Psoas muscle (tissue), 8 donors: ENCODE data around the gene ROBO1. TPM values are rescaled to one million over a fixed set of nuclear protein-coding genes. Genes with fewer than 3 reads are reported as not detected.

ENCODE experiments used
- ATAC-seq, 4 donors: fragments of 200-7000 bp; cut with Tn5 transposase; one replicate each; pipeline ENCODE4 v1.9.1; 2020; ENCODE audit warnings: moderate library complexity in 3 of 4, mild to moderate bottlenecking in 2 of 4
- DNase-seq, 2 donors: peaks; one replicate each; pipeline ENCODE4 v3.0.0-alpha.2; 2020
- H3K27ac ChIP-seq: fragments of 200-600 bp; one replicate; pipeline ENCODE4 v1.8.0; 2022
- H3K27me3 ChIP-seq, 3 donors: fragments of 200-600 bp in 1 of 3; one replicate each; pipeline versions ENCODE4 v1.6.1 to v1.8.0; 2013 to 2022; ENCODE audit warnings: low read length in 2 of 3, mild to moderate bottlenecking in 2 of 3, moderate library complexity in 1 of 3; ENCODE audit not compliant: insufficient read depth in 3 of 3
- H3K36me3 ChIP-seq, 2 donors: fragments of 200-600 bp in 1 of 2; one replicate each; pipeline versions ENCODE4 v1.6.1 to v1.8.0; 2013 to 2022; ENCODE audit warnings: low read depth in 1 of 2, mild to moderate bottlenecking in 1 of 2, moderate library complexity in 1 of 2; ENCODE audit not compliant: insufficient read depth in 1 of 2
- H3K4me1 ChIP-seq: fragments of 200-600 bp; one replicate; pipeline ENCODE4 v1.8.0; 2022
- H3K4me3 ChIP-seq: fragments of 200-600 bp; one replicate; pipeline ENCODE4 v1.8.0; 2022; ENCODE audit warnings: mild to moderate bottlenecking
- H3K9me3 ChIP-seq: fragments of 200-600 bp; one replicate; pipeline ENCODE4 v1.8.0; 2022
- CTCF ChIP-seq: fragments of 200-600 bp; IDR thresholded peaks from one replicate; pipeline ENCODE4 v1.8.0; 2022; ENCODE audit warnings: antibody characterized with exemption
- WGBS, 3 donors: extraction: QIAGEN DNeasy Blood & Tissue Kit; methylation state at CpG; one replicate each; pipeline versions ENCODE4 v1.1.6 to v1.1.7; 2013; 5-methylcytosine and 5-hydroxymethylcytosine counted together
- intact Hi-C, 2 donors: fragments of 100-400 bp; cut with DNase I; formaldehyde crosslinking; loops; one replicate each; pipeline versions ENCODE4 v1.11.0 to v1.14.2; 2022
- polyA plus RNA-seq, 3 donors: library from polyadenylated mRNA; stranded (reverse); fragments of 200-250 nt; gene quantifications; one replicate each; pipeline ENCODE4 v1.2.3, GENCODE V29; 2013
- total RNA-seq, 4 donors: library from RNA; stranded (reverse); fragmentation: NEBNext Ultra II Directional in 2 of 4; extraction: Animal tissue kit (Norgen Biotek cat#: 25700) in 2 of 4; gene quantifications; one replicate each; pipeline versions ENCODE4 v1.2.1 to v1.2.4, GENCODE V29; 2021 to 2023
- donor health status: healthy with polysubstance abuse.
- donor health status: DM: no; HTN: no; CAD: no; lungs with moderate emphysema.
- donor health status: Bipolar disorder and iron deficiency.
- donor health status: healthy.
- donor health status: DM: yes; HTN: yes; CAD: no.
- donor health status: DM: no; HTN: no; CAD: no.
- donor health status: DM: no; HTN: no; CAD: no.
- donor health status: DM: yes; HTN: yes; CAD: no.

Gene ROBO1
- total and polyA plus RNA-seq, 7 donors, result 0.52 to 14.0 (median 4.9) TPM

GRCh38 chr3:78749056-78749455 lies 1018.7 kb downstream of the ROBO1 start:
- Histone ChIP-seq H3K4me1 (no peaks in the 10 kb centered on the region), H3K27ac (no peak overlapping the region), H3K27me3 (no peaks in the 10 kb centered on the region), H3K9me3 (no peaks in the 10 kb centered on the region), H3K36me3 (no peaks in the 10 kb centered on the region), H3K4me3 (no peak overlapping the region)
- TF ChIP-seq CTCF, result no peak
- intact Hi-C loops, result no loop called here
- no peak for ATAC-seq
- no peak for DNase-seq

GRCh38 chr3:78745847-78746246 lies 1022.0 kb downstream of the ROBO1 start:
- 90 to 96% (median 96%) methylated on average over 5 of the region's 5 CpGs for WGBS, 3 donors
- DNase-seq, result no peak

GRCh38 chr3:78742491-78742890 lies 1025.3 kb downstream of the ROBO1 start:
- no peak for TF ChIP-seq CTCF
- Histone ChIP-seq H3K36me3 (no peaks in the 10 kb centered on the region), H3K27me3 (no peaks in the 10 kb centered on the region), H3K27ac (no peak overlapping the region), H3K4me1 (no peaks in the 10 kb centered on the region), H3K9me3 (no peaks in the 10 kb centered on the region), H3K4me3 (no peak overlapping the region)
- ATAC-seq (no peak), DNase-seq (no peak)
- intact Hi-C loops, result no loop called here
- 96 to 100% (median 97%) methylated on average over 1 of the region's 1 CpG for WGBS, 3 donors

More at GRCh38 chr3:78745847-78746246, 1022.0 kb downstream of the ROBO1 start:
- TF ChIP-seq CTCF, result no peak
- Histone ChIP-seq H3K27me3 (no peaks in the 10 kb centered on the region), H3K27ac (no peak overlapping the region), H3K9me3 (no peaks in the 10 kb centered on the region), H3K36me3 (no peaks in the 10 kb centered on the region), H3K4me1 (no peaks in the 10 kb centered on the region), H3K4me3 (no peak overlapping the region)
- intact Hi-C loops, result no loop called here
- no peak for ATAC-seq

GRCh38 chr3:78742041-78742440 lies 1025.8 kb downstream of the ROBO1 start:
- ATAC-seq (no peak), DNase-seq (no peak)
- no peaks in the 10 kb centered on the region for H3K4me1 ChIP-seq
- no peaks in the 10 kb centered on the region for H3K9me3 ChIP-seq
- intact Hi-C loops, result no loop called here
- no peaks in the 10 kb centered on the region for H3K27me3 ChIP-seq
- no peak for TF ChIP-seq CTCF
- no peak overlapping the region for H3K4me3 ChIP-seq
- WGBS, 3 donors, result 52 to 61% (median 56%) methylated on average over 2 of the region's 2 CpGs
- H3K27ac ChIP-seq, result no peak overlapping the region
- no peaks in the 10 kb centered on the region for H3K36me3 ChIP-seq

- ATAC-seq (no peak), DNase-seq (no peak)
- H3K9me3 ChIP-seq, result no peaks in the 10 kb centered on the region
- TF ChIP-seq CTCF, result peak; percentile 55
- intact Hi-C loops, result no loop called here
- H3K36me3 ChIP-seq, result no peaks in the 10 kb centered on the region
- no peak overlapping the region for H3K4me3 ChIP-seq
- H3K4me1 ChIP-seq, result no peaks in the 10 kb centered on the region
- no peaks in the 10 kb centered on the region for H3K27me3 ChIP-seq
- WGBS, 3 donors, result 98 to 100% (median 100%) methylated on average over 1 of the region's 1 CpG
- no peak overlapping the region for H3K27ac ChIP-seq
Measured at GRCh38 chr3:78741066-78741645, 1026.6 kb downstream of the ROBO1 start.
